SH-SY5Y (cell line): ENCODE measurements around the gene LRP8.

ENCODE experiments used
- GATA2 ChIP-seq: IDR thresholded peaks from 2 replicates; pipeline ENCODE4 v1.6.1; 2011; ENCODE audit warnings: mild to moderate bottlenecking, low read depth, low read length
- GATA3 ChIP-seq: IDR thresholded peaks from 2 replicates; pipeline ENCODE4 v1.6.1; 2011; ENCODE audit warnings: low read depth, mild to moderate bottlenecking, low read length, moderate library complexity

DNA sequence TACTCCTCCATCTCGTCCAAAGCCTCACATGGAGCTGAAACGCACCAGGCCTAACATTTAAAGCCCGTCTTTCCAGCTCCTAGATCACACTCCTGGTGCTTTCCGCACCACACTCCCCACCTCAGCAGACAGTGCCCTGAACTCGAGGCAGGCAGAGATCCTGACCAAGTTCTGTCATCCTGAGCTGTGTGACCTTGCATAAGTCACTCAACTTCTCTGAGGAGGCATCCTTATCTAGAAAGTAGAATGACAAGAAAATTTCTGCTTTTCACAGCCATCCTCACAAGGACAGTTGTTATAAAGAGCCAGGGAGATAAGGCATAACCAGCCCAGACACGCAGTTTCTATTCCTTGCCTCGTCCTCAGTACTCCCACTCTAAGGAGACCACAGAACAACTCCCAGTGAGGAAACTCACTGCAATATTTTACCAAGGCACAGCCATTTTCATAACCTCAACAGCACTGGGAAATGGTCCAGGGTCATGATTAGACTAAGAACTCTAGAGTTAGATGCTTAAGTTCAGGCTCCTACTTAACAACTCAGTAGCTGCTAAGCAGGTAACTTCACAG is 3.1 kb downstream of the LRP8 start:
- TF ChIP-seq GATA2 (no peak), GATA3 (no peak)
